Spleen (tissue), 11 donors: Measurements from ENCODE around the gene GFPT2. TPM values are rescaled to one million over a fixed set of nuclear protein-coding genes. Genes with fewer than 3 reads are reported as not detected.

Experiments used
- DNase-seq: peaks from one replicate; pipeline ENCODE4 v3.0.0-alpha.2; 2020
- H3K27ac ChIP-seq, 8 donors: fragments of 200-600 bp; sonication (generic) in 7 of 8; 1 replicate in 4 of 8; 2 replicates in 4 of 8; pipeline versions ENCODE4 v1.5.0 to v1.8.0; 2016 to 2021; ENCODE audit warnings: inconsistent platforms in 4 of 8, mild to moderate bottlenecking in 4 of 8, moderate library complexity in 1 of 8
- H3K27me3 ChIP-seq, 7 donors: fragments of 200-600 bp; sonication (generic) in 6 of 7; replicated peaks in 1 of 7; 1 replicate in 4 of 7; 2 replicates in 3 of 7; pipeline versions ENCODE4 v1.5.0 to v1.8.0; 2016 to 2021; ENCODE audit warnings: inconsistent platforms in 3 of 7, mild to moderate bottlenecking in 1 of 7
- H3K36me3 ChIP-seq, 6 donors: fragments of 200-600 bp; sonication (generic) in 5 of 6; 1 replicate in 4 of 6; 2 replicates in 2 of 6; pipeline versions ENCODE4 v1.5.0 to v1.8.0; 2016 to 2021; ENCODE audit warnings: inconsistent platforms in 2 of 6
- H3K4me1 ChIP-seq, 6 donors: fragments of 200-600 bp; sonication (generic) in 5 of 6; 1 replicate in 3 of 6; 2 replicates in 3 of 6; pipeline versions ENCODE4 v1.5.0 to v1.8.0; 2016 to 2021; ENCODE audit warnings: inconsistent platforms in 3 of 6
- H3K4me3 ChIP-seq, 8 donors: fragments of 200-600 bp; sonication (generic) in 7 of 8; 1 replicate in 4 of 8; 2 replicates in 4 of 8; pipeline versions ENCODE4 v1.5.0 to v1.8.0; 2016 to 2021; ENCODE audit warnings: inconsistent platforms in 4 of 8, mild to moderate bottlenecking in 4 of 8, moderate library complexity in 2 of 8
- H3K9me3 ChIP-seq, 8 donors: fragments of 200-600 bp; sonication (generic) in 7 of 8; 1 replicate in 4 of 8; 2 replicates in 4 of 8; pipeline versions ENCODE4 v1.5.0 to v1.8.0; 2016 to 2021; ENCODE audit warnings: inconsistent platforms in 4 of 8
- POLR2A ChIP-seq, 3 donors: fragments of 450-650 bp; IDR thresholded peaks; one replicate each; pipeline ENCODE4 v1.5.1; 2017; ENCODE audit warnings: antibody characterized with exemption in 3 of 3, mild to moderate bottlenecking in 1 of 3
- POLR2AphosphoS5 ChIP-seq, 3 donors: sonication (generic); formaldehyde crosslinking; IDR thresholded peaks; one replicate each; pipeline ENCODE4 v1.5.1; 2017; ENCODE audit warnings: antibody characterized with exemption in 3 of 3
- WGBS, 5 donors: extraction: QIAGEN DNeasy Blood & Tissue Kit in 3 of 5; methylation state at CpG; one replicate each; pipeline versions ENCODE4 v1.1.5 to v1.1.7; 2013 to 2018; 5-methylcytosine and 5-hydroxymethylcytosine counted together
- intact Hi-C: fragments of 100-400 bp; cut with DNase I; formaldehyde crosslinking; loops from one replicate; pipeline ENCODE4 v1.15.0; 2023; ENCODE audit warnings: low total_unique reads
- polyA plus RNA-seq, 3 donors: library from polyadenylated mRNA; stranded (reverse); fragments of 200-250 nt; gene quantifications; one replicate each; pipeline ENCODE4 v1.2.1, GENCODE V29; 2013
- total RNA-seq, 7 donors: library from RNA; depleted of rRNA in 3 of 7; stranded (reverse); fragments of >200 nt in 3 of 7; fragmentation: NEBNext Ultra II Directional in 4 of 7; extraction: Animal tissue kit (Norgen Biotek cat#: 25700) in 4 of 7; gene quantifications; one replicate each; pipeline versions ENCODE4 v1.1.0 to v1.2.1, GENCODE V29; 2016 to 2021
- TF ChIP-seq, protein P1 (sequence below), 11 experiments: fragments of 200-600 bp in 7 of 11; fragments of 450-650 bp in 4 of 11; sonication (generic) in 4 of 11; IDR thresholded peaks in 8 of 11; conservative IDR thresholded peaks in 3 of 11; 1 replicate in 7 of 11; 2 replicates in 4 of 11; pipeline versions ENCODE4 v1.4.0 to v1.8.0; 2016 to 2021; ENCODE audit warnings: antibody characterized with exemption in 11 of 11, inconsistent platforms in 4 of 11, mild to moderate bottlenecking in 1 of 11
- donor health status: healthy with polysubstance abuse.
- donor health status: DM: no; HTN: no; CAD: no; lungs with moderate emphysema.
- donor health status: DM: no; HTN: no; CAD: no.
- donor health status: Bipolar disorder and iron deficiency.
- donor health status: healthy.
- donor health status: DM: no; HTN: no; CAD: no.
- donor health status: DM: yes; HTN: yes; CAD: no.

The GFPT2 gene
- total and polyA plus RNA-seq, 10 donors, result 1.2 to 4.7 (median 1.9) TPM

- DNase-seq, result no peak
- no peaks in the 10 kb centered on the region for H3K9me3 ChIP-seq
- peaks cover 3 to 86% (median 41%) of the 10 kb centered on the region in 7 donors for H3K27me3 ChIP-seq
- H3K27ac ChIP-seq, result no peak overlapping the region
- no peak for TF ChIP-seq POLR2AphosphoS5 (IDR thresholded peaks at IDR 0.05)
- TF ChIP-seq, protein P1, sequence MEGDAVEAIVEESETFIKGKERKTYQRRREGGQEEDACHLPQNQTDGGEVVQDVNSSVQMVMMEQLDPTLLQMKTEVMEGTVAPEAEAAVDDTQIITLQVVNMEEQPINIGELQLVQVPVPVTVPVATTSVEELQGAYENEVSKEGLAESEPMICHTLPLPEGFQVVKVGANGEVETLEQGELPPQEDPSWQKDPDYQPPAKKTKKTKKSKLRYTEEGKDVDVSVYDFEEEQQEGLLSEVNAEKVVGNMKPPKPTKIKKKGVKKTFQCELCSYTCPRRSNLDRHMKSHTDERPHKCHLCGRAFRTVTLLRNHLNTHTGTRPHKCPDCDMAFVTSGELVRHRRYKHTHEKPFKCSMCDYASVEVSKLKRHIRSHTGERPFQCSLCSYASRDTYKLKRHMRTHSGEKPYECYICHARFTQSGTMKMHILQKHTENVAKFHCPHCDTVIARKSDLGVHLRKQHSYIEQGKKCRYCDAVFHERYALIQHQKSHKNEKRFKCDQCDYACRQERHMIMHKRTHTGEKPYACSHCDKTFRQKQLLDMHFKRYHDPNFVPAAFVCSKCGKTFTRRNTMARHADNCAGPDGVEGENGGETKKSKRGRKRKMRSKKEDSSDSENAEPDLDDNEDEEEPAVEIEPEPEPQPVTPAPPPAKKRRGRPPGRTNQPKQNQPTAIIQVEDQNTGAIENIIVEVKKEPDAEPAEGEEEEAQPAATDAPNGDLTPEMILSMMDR (IDR thresholded peaks at IDR 0.05 in 8 of 11, conservative IDR thresholded peaks at IDR 0.05 in 3 of 11), result no peak
- no peak for TF ChIP-seq POLR2A (IDR thresholded peaks at IDR 0.05)
- WGBS, 5 donors, result 71 to 79% (median 75%) methylated on average over 11 of the region's 11 CpGs
- H3K36me3 ChIP-seq, result no peaks in the 10 kb centered on the region
- peaks cover 7 to 31% (median 21%) of the 10 kb centered on the region in 6 donors for H3K4me1 ChIP-seq
- intact Hi-C loops, result no loop called here
- no peak overlapping the region for H3K4me3 ChIP-seq
Observed at GRCh38 chr5:180350711-180351465, 2.2 kb downstream of the GFPT2 start.

- peaks cover 7 to 31% (median 21%) of the 10 kb centered on the region in 6 donors for H3K4me1 ChIP-seq
- TF ChIP-seq, protein P1 (IDR thresholded peaks at IDR 0.05 in 8 of 11, conservative IDR thresholded peaks at IDR 0.05 in 3 of 11), result no peak
- TF ChIP-seq POLR2A (IDR thresholded peaks at IDR 0.05) (no peak), POLR2AphosphoS5 (IDR thresholded peaks at IDR 0.05) (no peak)
- WGBS, 5 donors, result 76 to 90% (median 85%) methylated on average over 7 of the region's 7 CpGs
- H3K36me3 ChIP-seq, result no peaks in the 10 kb centered on the region
- H3K27me3 ChIP-seq, result peaks cover 3 to 80% (median 39%) of the 10 kb centered on the region in 7 donors
- intact Hi-C loops, result no loop called here
- DNase-seq, result no peak
- no peak overlapping the region for H3K4me3 ChIP-seq
- H3K9me3 ChIP-seq, result no peaks in the 10 kb centered on the region
- no peak overlapping the region for H3K27ac ChIP-seq
Observed at GRCh38 chr5:180350296-180350695, 2.8 kb downstream of the GFPT2 start.

DNA sequence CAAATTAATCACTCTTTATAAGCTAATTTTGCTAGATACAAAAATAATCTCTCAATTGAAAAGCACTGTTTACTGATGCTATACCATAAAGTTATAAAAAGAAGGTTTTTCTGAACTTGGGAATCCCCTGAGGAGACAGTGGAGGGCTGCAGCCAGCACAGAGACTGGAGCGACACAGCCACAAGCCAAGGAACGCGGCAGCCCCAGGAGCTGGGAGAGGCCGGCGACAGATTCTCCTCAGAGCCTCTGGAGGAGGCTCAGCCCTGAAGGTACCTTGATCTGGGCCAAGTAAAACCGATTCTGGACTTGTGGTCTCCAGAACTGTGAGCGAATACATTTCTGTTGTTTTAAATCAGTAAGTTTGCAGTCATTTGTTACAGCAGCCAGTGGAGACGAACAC, 3.7 kb downstream of the GFPT2 start:
- no peak for TF ChIP-seq POLR2A (IDR thresholded peaks at IDR 0.05)
- TF ChIP-seq, protein P1 (IDR thresholded peaks at IDR 0.05 in 8 of 11, conservative IDR thresholded peaks at IDR 0.05 in 3 of 11), result no peak
- no peak for TF ChIP-seq POLR2AphosphoS5 (IDR thresholded peaks at IDR 0.05)
- intact Hi-C loops, result no loop called here
- Histone ChIP-seq H3K9me3 (no peaks in the 10 kb centered on the region), H3K4me3 (no peak overlapping the region), H3K27me3 (peaks cover 3 to 75% (median 30%) of the 10 kb centered on the region in 7 donors), H3K4me1 (peaks cover 7 to 28% (median 21%) of the 10 kb centered on the region in 6 donors), H3K27ac (no peak overlapping the region), H3K36me3 (no peaks in the 10 kb centered on the region)
- WGBS, 5 donors, result 78 to 98% (median 88%) methylated on average over 8 of the region's 8 CpGs
- no peak for DNase-seq

DNA sequence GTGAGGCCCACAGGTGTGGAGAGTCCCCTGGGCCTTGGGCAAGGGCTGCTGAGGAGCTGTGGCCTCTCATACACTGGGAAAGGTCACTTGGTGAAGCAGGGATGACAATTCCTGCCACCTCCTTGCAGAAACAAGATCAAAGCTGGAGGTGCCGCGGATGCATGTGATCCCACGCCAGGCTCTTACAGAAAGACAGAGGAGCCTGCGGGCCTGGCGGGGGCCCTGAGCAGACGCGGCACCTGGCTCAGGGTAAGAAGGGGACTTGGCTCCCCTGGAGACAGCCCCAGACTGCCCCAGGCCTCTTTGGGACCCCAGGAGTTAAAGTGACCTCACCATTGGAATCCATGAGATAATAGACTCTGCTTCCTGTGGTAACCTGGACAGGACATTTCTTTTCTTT, 4.8 kb downstream of the GFPT2 start:
- Histone ChIP-seq H3K9me3 (no peaks in the 10 kb centered on the region), H3K36me3 (no peaks in the 10 kb centered on the region), H3K27ac (no peak overlapping the region), H3K4me3 (no peak overlapping the region), H3K4me1 (peaks cover 7 to 18% (median 11%) of the 10 kb centered on the region in 6 donors), H3K27me3 (peaks cover 3 to 64% (median 20%) of the 10 kb centered on the region in 7 donors)
- intact Hi-C loops, result no loop called here
- no peak for DNase-seq
- 90 to 98% (median 91%) methylated on average over 7 of the region's 7 CpGs for WGBS, 5 donors
- TF ChIP-seq, protein P1 (IDR thresholded peaks at IDR 0.05 in 8 of 11, conservative IDR thresholded peaks at IDR 0.05 in 3 of 11), result no peak
- TF ChIP-seq POLR2AphosphoS5 (IDR thresholded peaks at IDR 0.05), result no peak
- TF ChIP-seq POLR2A (IDR thresholded peaks at IDR 0.05), result no peak
